ENCODE data around the gene PCK2.

PCK2 gene

GRCh38 chr14:24080888-24081738 lies 13.0 kb upstream of the PCK2 start:
- peak; percentile 43; the same call in 1 of the 2 replicates for TF ChIP-seq POLR2AphosphoS5 (IDR thresholded peaks at IDR 0.05; ENCODE audit: low read depth, low read length)
- 0 out of 2 replicates have a peak, but pooled peaks have one; percentile 25 for TF ChIP-seq POLR2A (IDR thresholded peaks at IDR 0.05; ENCODE audit: low read depth, low read length)
- no peak for TF ChIP-seq TAF1 (IDR thresholded peaks at IDR 0.05; ENCODE audit: borderline replicate concordance, low read depth, low read length)
- peak; percentile 91 for FAIRE-seq
- DNase-seq (ENCODE audit: insufficient read length), result peak; percentile 91

DNA sequence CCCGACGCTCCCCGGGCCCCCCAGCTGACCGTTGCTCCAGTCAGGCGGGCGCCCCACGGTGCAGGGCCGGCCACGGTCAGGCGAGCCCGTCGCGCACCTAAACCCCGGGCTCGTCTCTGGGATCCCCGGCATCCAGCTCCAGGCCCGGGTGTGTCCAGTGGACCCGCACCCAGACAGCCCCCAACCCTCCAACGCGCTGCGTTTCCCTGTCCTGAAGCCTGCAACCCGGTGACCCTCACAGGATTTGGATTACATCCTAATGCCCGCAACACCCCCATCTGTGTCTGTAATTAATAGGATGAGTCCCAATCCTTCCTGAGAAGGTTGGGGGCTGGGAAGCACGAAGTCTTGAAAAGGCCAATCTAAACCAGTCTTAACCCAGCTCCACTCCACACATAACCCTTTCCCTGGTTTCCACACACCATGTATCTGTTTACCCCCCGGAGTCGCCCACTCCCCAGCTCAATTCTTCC lies 12.3 kb upstream of the PCK2 start:
- FAIRE-seq (no peak), DNase-seq (ENCODE audit: insufficient read length) (no peak)
- 0 out of 2 replicates have a peak, but pooled peaks have one; percentile 2 for TF ChIP-seq POLR2AphosphoS5 (IDR thresholded peaks at IDR 0.05; ENCODE audit: low read depth, low read length)
- no peak for TF ChIP-seq TAF1 (IDR thresholded peaks at IDR 0.05; ENCODE audit: borderline replicate concordance, low read depth, low read length)

DNA sequence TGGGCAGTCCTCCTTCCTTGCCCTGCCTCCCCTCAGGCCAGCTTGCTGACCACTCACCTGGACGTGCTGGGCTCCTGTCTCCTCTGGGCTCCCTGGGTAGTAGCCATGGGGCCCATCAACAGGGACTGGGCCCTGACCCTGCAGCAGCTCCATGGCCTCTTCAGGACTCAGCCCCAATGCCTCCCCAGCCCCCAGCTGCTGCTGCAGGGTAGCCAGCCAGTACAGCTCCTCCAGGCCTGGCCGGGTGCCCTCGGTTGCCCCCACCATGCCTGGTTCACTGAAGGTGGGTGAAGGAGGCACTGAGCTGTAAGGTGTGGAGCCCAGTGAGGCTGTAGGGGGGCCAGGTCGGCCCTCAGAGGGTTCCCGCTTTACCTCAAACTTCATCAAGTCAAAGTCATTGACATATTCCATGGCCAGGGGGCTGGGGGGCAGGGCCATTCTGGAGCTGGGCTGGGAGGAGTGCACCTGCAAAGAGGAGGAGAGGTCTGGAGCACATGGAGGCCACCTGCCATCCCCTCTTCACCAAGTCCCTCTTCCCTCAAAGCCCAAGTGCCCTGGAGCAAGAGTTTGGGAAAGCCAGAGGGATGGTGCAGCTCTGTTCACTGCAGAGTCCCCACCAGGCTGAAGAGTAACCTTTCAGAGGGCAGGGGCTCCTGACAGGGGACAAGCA lies 11.6 kb upstream of the PCK2 start:
- no peak for FAIRE-seq
- no peak for TF ChIP-seq TAF1 (IDR thresholded peaks at IDR 0.05; ENCODE audit: borderline replicate concordance, low read depth, low read length)
- DNase-seq (ENCODE audit: insufficient read length), result no peak

DNA sequence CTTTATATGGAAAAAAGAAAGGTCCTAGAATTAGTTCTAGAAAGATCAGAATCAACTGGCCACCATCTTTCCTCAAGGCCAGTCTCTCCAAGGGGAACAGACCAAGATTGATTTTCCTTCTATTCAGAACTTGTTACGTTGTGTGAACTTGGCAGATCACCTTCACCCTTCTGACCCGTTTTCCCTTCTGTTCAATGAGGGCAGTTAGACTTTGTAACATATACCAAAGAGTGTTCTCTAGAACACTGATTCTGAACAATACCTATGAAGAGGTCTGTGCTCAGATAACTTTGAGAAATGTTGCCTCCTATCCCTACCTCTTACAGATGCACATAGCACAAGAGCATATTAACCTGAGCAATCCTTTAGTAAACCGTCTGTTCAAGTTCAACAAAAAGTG lies 10.6 kb upstream of the PCK2 start:
- TF ChIP-seq TAF1 (IDR thresholded peaks at IDR 0.05; ENCODE audit: borderline replicate concordance, low read depth, low read length) (no peak), POLR2AphosphoS5 (IDR thresholded peaks at IDR 0.05; ENCODE audit: low read depth, low read length) (no peak), POLR2A (IDR thresholded peaks at IDR 0.05; ENCODE audit: low read depth, low read length) (no peak)
- DNase-seq (ENCODE audit: insufficient read length) (no peak), FAIRE-seq (no peak)

DNA sequence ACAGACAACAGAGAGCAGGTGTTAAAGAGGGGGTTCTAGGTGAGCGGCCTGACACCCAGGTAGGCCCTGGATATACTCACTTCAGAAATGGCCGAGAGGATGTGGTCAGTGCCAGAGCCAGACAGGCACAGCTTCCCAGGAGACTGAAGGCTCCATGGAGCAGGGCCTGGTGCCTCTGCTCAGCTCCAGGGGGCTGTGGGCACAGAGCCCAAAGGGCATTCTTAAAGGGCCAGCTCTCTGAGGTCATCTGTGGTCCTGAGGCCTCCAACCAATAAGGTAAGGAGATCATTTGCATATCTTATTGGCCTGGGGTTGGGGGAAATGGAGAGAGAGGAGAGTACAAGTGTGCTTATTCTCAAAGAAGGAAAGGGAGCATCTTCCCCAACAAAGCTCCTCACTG lies 9.7 kb upstream of the PCK2 start:
- no peak for DNase-seq (ENCODE audit: insufficient read length)
- TF ChIP-seq POLR2A (IDR thresholded peaks at IDR 0.05; ENCODE audit: low read depth, low read length) (no peak), POLR2AphosphoS5 (IDR thresholded peaks at IDR 0.05; ENCODE audit: low read depth, low read length) (no peak), TAF1 (IDR thresholded peaks at IDR 0.05; ENCODE audit: borderline replicate concordance, low read depth, low read length) (no peak)
- FAIRE-seq, result no peak

DNA sequence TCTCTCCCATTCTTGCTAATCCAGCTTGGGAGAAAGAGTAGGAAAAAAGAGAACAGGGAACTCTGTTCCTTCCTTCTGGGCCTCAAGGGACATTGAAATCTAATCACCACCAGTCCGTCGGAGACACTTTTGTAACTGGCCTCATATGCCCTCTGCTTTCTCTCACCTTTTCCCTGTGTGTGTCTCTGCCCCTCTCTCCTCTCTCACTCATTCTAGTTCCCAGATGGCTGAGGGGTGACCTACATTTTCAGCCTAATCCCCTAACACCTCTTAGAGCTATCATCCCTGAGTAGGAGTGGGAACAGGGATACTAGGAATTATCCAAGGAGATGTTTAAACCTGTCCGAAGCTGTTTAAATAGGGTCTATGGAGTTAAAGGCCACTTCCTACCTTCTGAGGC lies 8.9 kb upstream of the PCK2 start:
- no peak for FAIRE-seq
- no peak for DNase-seq (ENCODE audit: insufficient read length)
- TF ChIP-seq TAF1 (IDR thresholded peaks at IDR 0.05; ENCODE audit: borderline replicate concordance, low read depth, low read length) (no peak), POLR2A (IDR thresholded peaks at IDR 0.05; ENCODE audit: low read depth, low read length) (no peak), POLR2AphosphoS5 (IDR thresholded peaks at IDR 0.05; ENCODE audit: low read depth, low read length) (no peak)

GRCh38 chr14:24086193-24086955 lies 7.7 kb upstream of the PCK2 start:
- FAIRE-seq (no peak), DNase-seq (ENCODE audit: insufficient read length) (no peak)
- TF ChIP-seq POLR2A (IDR thresholded peaks at IDR 0.05; ENCODE audit: low read depth, low read length) (no peak), POLR2AphosphoS5 (IDR thresholded peaks at IDR 0.05; ENCODE audit: low read depth, low read length) (no peak), TAF1 (IDR thresholded peaks at IDR 0.05; ENCODE audit: borderline replicate concordance, low read depth, low read length) (no peak)

- no peak for TF ChIP-seq TAF1 (IDR thresholded peaks at IDR 0.05; ENCODE audit: borderline replicate concordance, low read depth, low read length)
- no peak for TF ChIP-seq POLR2A (IDR thresholded peaks at IDR 0.05; ENCODE audit: low read depth, low read length)
- TF ChIP-seq POLR2AphosphoS5 (IDR thresholded peaks at IDR 0.05; ENCODE audit: low read depth, low read length), result no peak
- DNase-seq (ENCODE audit: insufficient read length) (no peak), FAIRE-seq (no peak)
Observed at GRCh38 chr14:24087004-24087403, 7.1 kb upstream of the PCK2 start.

DNA sequence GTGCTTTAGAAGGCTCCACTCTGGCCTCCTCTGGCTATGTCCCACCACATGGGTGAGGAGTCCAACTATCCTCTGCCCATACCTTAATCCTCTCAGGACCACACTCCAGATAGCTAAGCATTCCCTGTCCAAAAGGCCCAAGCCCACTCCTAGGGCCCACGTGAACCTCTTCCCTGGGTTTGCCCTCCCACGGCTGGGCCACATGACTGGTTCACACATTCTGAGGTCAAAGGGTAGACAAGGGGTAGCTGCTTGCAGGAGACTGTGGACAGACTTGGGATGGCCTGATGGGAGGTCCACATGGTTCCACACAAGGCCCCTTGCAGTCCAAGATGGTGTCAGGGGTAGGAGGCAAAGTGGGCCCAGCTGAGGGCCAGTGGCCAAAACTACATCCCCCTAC lies 6.0 kb upstream of the PCK2 start:
- no peak for TF ChIP-seq TAF1 (IDR thresholded peaks at IDR 0.05; ENCODE audit: borderline replicate concordance, low read depth, low read length)
- DNase-seq (ENCODE audit: insufficient read length) (no peak), FAIRE-seq (no peak)

DNA sequence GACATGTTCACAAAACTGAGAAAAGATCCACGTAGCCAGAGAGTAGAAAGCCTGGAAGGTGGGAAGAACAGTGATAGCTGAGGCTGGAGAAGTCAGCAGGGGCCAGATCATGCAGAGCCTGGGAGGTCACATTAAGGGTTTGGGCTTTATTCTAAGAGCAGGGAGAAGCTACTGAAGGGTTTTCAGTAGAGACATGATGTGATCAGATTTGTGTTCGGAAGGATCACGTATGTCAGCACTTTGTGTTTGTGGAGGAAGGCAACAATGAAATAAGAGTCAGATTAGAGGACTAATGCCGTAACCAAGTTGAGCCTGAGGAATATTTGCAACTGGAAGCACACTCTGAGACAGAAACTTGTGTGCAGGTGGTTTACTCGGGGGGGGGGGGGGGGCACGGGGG lies 4.2 kb upstream of the PCK2 start:
- no peak for DNase-seq (ENCODE audit: insufficient read length)
- no peak for FAIRE-seq
- TF ChIP-seq TAF1 (IDR thresholded peaks at IDR 0.05; ENCODE audit: borderline replicate concordance, low read depth, low read length) (no peak), POLR2AphosphoS5 (IDR thresholded peaks at IDR 0.05; ENCODE audit: low read depth, low read length) (no peak), POLR2A (IDR thresholded peaks at IDR 0.05; ENCODE audit: low read depth, low read length) (no peak)

DNA sequence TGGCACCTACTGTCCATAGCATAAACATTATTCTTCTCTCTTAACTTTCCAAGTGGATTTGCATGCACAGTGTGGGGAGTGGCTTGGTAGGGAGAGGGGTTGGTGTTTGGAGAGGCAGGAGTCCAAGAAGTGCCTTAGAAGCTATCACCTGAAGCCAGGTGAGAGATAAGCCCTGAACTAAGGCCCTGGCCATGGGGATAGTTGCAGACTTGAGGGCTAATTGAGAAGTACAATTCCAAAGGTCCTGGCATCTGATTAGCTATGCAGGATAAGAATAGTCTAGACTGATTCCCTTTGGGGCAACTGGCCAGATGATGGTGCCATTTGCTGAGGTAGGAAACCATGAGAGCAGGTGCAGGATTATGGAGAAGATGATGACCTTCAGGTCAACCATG lies 2.0 kb upstream of the PCK2 start:
- TF ChIP-seq TAF1 (IDR thresholded peaks at IDR 0.05; ENCODE audit: borderline replicate concordance, low read depth, low read length), result no peak
- TF ChIP-seq POLR2AphosphoS5 (IDR thresholded peaks at IDR 0.05; ENCODE audit: low read depth, low read length), result no peak
- TF ChIP-seq POLR2A (IDR thresholded peaks at IDR 0.05; ENCODE audit: low read depth, low read length), result no peak
- DNase-seq (ENCODE audit: insufficient read length) (no peak), FAIRE-seq (no peak)

All from GM12892 (cell line).